ENCODE data around the gene KCNMB2.

GRCh38 chr3:178711753-178712152 lies 175.5 kb downstream of the KCNMB2 start:
- TF ChIP-seq CTCF (IDR thresholded peaks at IDR 0.05): no peak
- no peak for TF ChIP-seq POLR2A (IDR thresholded peaks at IDR 0.05; ENCODE audit: low read length)
- no peak for TF ChIP-seq FOSL2 (IDR thresholded peaks at IDR 0.05)
- TF ChIP-seq FOSL2 (CRISPR knock-in tag; IDR thresholded peaks at IDR 0.05): no peak
- TF ChIP-seq BHLHE40 (IDR thresholded peaks at IDR 0.05; ENCODE audit: low read depth, low read length): no peak
- TF ChIP-seq NFE2L2 (conservative IDR thresholded peaks at IDR 0.05; ENCODE audit: low read length): no peak
- no peak for TF ChIP-seq CBX8 (IDR thresholded peaks at IDR 0.05)
- no peak for TF ChIP-seq CHD2 (IDR thresholded peaks at IDR 0.05; ENCODE audit: low read length, partially characterized antibody)
- TF ChIP-seq CEBPB (IDR thresholded peaks at IDR 0.05): no peak

Data from A549 (cell line).